HCT116 (cell line): ENCODE data around the gene OR1F1. TPM values are rescaled to one million over a fixed set of nuclear protein-coding genes. Genes with fewer than 3 reads are reported as not detected.
A peak's percentile ranks its signal among the peaks of the same experiment; 100 is the strongest.

ENCODE experiments used
- ATAC-seq: fragments of 200-7000 bp; cut with Tn5 transposase; 2 replicates; pipeline ENCODE4 v1.9.1; 2020; ENCODE audit warnings: mild to moderate bottlenecking, moderate library complexity
- BruUV-seq: library from RNA; stranded (reverse); fragments of 400-500 nt; replicated peaks from 2 replicates; lab custom pipeline; 2021; lab: Mats Ljungman, UMichigan
- CTCF ChIA-PET: fragments of 300-600 bp; sonication (Branson Sonifier 250); formaldehyde crosslinking; loops from one replicate; lab custom pipeline; 2021; ENCODE audit warnings: antibody characterized with exemption; lab: Charles Lee
- POLR2A ChIA-PET: fragments of 300-600, 350-600 bp; sonication (Branson Sonifier 250); formaldehyde crosslinking; loops from one replicate; lab custom pipeline; 2021; ENCODE audit warnings: antibody characterized with exemption; lab: Charles Lee
- RAD21 ChIA-PET, 2 experiments: fragments of 300-600 bp; sonication (Branson Sonifier 250); formaldehyde crosslinking; loops; one replicate each; lab custom pipeline; 2023; ENCODE audit warnings: low total read pairs in 2 of 2; ENCODE audit not compliant: uncharacterized antibody in 2 of 2, unreplicated experiment in 2 of 2, low non-redundant PET in 1 of 2; lab: Charles Lee
- DNase-seq: peaks from one replicate; pipeline ENCODE4 v3.0.0-alpha.2; 2010; ENCODE audit warnings: low read depth, low spot score
- H2AFZ ChIP-seq: fragments of 200-600 bp; shearing (Covaris generic), sonication (generic); 2 replicates; pipeline ENCODE4 v1.6.1; 2017; ENCODE audit warnings: low read depth, mixed run types, mixed read lengths, antibody characterized with exemption, low read length; ENCODE audit not compliant: poor library complexity, severe bottlenecking
- H3K27ac ChIP-seq: 2 replicates; pipeline ENCODE4 v1.5.1; 2012; ENCODE audit warnings: low read depth, low read length
- H3K27me3 ChIP-seq: fragments of 200-600 bp; sonication (generic); 2 replicates; pipeline ENCODE4 v1.6.1; 2016; ENCODE audit warnings: mixed run types, low read length, mixed read lengths; ENCODE audit not compliant: insufficient read depth
- H3K36me3 ChIP-seq, 2 experiments: fragments of 200-500 bp in 1 of 2; fragments of 200-600 bp in 1 of 2; sonication (Bioruptor generic) in 1 of 2; sonication (generic) in 1 of 2; 2 replicates each; pipeline versions ENCODE4 v1.5.1 to v1.6.1; 2014 to 2016; ENCODE audit warnings: low read length in 2 of 2, inconsistent platforms in 1 of 2, mixed read lengths in 1 of 2, mixed run types in 1 of 2; ENCODE audit not compliant: insufficient read depth in 2 of 2, control insufficient read depth in 1 of 2
- H3K4me1 ChIP-seq, 2 experiments: fragments of 200-600 bp in 1 of 2; sonication (generic) in 1 of 2; 2 replicates each; pipeline versions ENCODE4 v1.5.1 to v1.6.1; 2012 to 2017; ENCODE audit warnings: low read length in 2 of 2, inconsistent platforms in 1 of 2, mild to moderate bottlenecking in 1 of 2, mixed read lengths in 1 of 2, mixed run types in 1 of 2, moderate library complexity in 1 of 2; ENCODE audit not compliant: insufficient read depth in 2 of 2, control insufficient read depth in 1 of 2
- H3K4me2 ChIP-seq: fragments of 200-600 bp; sonication (generic); 2 replicates; pipeline ENCODE4 v1.6.1; 2017; ENCODE audit warnings: mixed run types, low read length, mixed read lengths
- H3K4me3 ChIP-seq, 2 experiments: fragments of 200-600 bp in 1 of 2; sonication (generic) in 1 of 2; replicated peaks in 1 of 2; 2 replicates each; pipeline ENCODE4 v1.5.1; 2011 to 2016; ENCODE audit warnings: low read length in 2 of 2, control low read depth in 1 of 2, low read depth in 1 of 2, mild to moderate bottlenecking in 1 of 2, mixed read lengths in 1 of 2, mixed run types in 1 of 2
- H3K79me2 ChIP-seq: fragments of 200-600 bp; sonication (generic); 2 replicates; pipeline ENCODE4 v1.6.1; 2017; ENCODE audit warnings: mild to moderate bottlenecking, mixed run types, low read length, moderate library complexity, mixed read lengths; ENCODE audit not compliant: insufficient read depth
- H3K9ac ChIP-seq: fragments of 200-600 bp; sonication (generic); 2 replicates; pipeline ENCODE4 v1.6.1; 2016; ENCODE audit warnings: low read length, mixed read lengths
- H3K9me2 ChIP-seq: fragments of 200-600 bp; sonication (generic), shearing (Covaris generic); 2 replicates; pipeline ENCODE4 v1.6.1; 2017; ENCODE audit warnings: mixed run types, mild to moderate bottlenecking, moderate library complexity; ENCODE audit not compliant: insufficient read depth
- H3K9me3 ChIP-seq, 2 experiments: fragments of 200-500 bp in 1 of 2; fragments of 200-600 bp in 1 of 2; sonication (Bioruptor generic) in 1 of 2; sonication (generic) in 1 of 2; 2 replicates each; pipeline ENCODE4 v1.6.1; 2014 to 2017; ENCODE audit warnings: low read length in 2 of 2, mixed read lengths in 2 of 2, inconsistent platforms in 1 of 2, low read depth in 1 of 2, mild to moderate bottlenecking in 1 of 2, mixed run types in 1 of 2, moderate library complexity in 1 of 2; ENCODE audit not compliant: control insufficient read depth in 1 of 2, insufficient read depth in 1 of 2
- H4K20me1 ChIP-seq: fragments of 200-600 bp; sonication (generic), shearing (Covaris generic); 2 replicates; pipeline ENCODE4 v1.6.1; 2017; ENCODE audit warnings: mixed run types, mild to moderate bottlenecking, moderate library complexity; ENCODE audit not compliant: insufficient read depth
- ATF3 ChIP-seq: IDR thresholded peaks from 2 replicates; pipeline ENCODE4 v1.6.1; 2012
- CBX3 ChIP-seq: IDR thresholded peaks from 2 replicates; pipeline ENCODE4 v1.6.1; 2012; ENCODE audit warnings: low read depth
- CTCF ChIP-seq, 3 experiments: fragments of 200-600 bp in 1 of 3; sonication (generic) in 1 of 3; IDR thresholded peaks in 2 of 3; conservative IDR thresholded peaks in 1 of 3; 2 replicates each; pipeline ENCODE4 v1.5.1; 2012 to 2017; ENCODE audit warnings: low read depth in 2 of 3, low read length in 2 of 3, antibody characterized with exemption in 1 of 3, borderline replicate concordance in 1 of 3, control low read depth in 1 of 3, mild to moderate bottlenecking in 1 of 3, mixed read lengths in 1 of 3, mixed run types in 1 of 3, moderate library complexity in 1 of 3; ENCODE audit not compliant: insufficient read depth in 1 of 3
- EGR1 ChIP-seq: IDR thresholded peaks from 2 replicates; pipeline ENCODE4 v1.6.1; 2012; ENCODE audit warnings: low read depth
- ELF1 ChIP-seq: IDR thresholded peaks from 2 replicates; pipeline ENCODE4 v1.6.1; 2012; ENCODE audit warnings: low read depth, borderline replicate concordance
- EZH2 ChIP-seq: fragments of 200-600 bp; sonication (generic); IDR thresholded peaks from 2 replicates; pipeline ENCODE4 v1.6.1; 2017; ENCODE audit warnings: antibody characterized with exemption, mixed run types
- FOSL1 ChIP-seq: IDR thresholded peaks from 2 replicates; pipeline ENCODE4 v1.6.1; 2012; ENCODE audit warnings: low read depth
- JUND ChIP-seq: IDR thresholded peaks from 2 replicates; pipeline ENCODE4 v1.6.1; 2012
- MAX ChIP-seq: IDR thresholded peaks from 2 replicates; pipeline ENCODE4 v1.6.1; 2012
- RAD21 ChIP-seq: IDR thresholded peaks from 2 replicates; pipeline ENCODE4 v1.6.1; 2012; ENCODE audit warnings: low read depth, mild to moderate bottlenecking
- SIN3A ChIP-seq: IDR thresholded peaks from 2 replicates; pipeline ENCODE4 v1.6.1; 2012; ENCODE audit warnings: low read depth
- SP1 ChIP-seq: IDR thresholded peaks from 2 replicates; pipeline ENCODE4 v1.6.1; 2012; ENCODE audit warnings: low read depth
- SRF ChIP-seq: IDR thresholded peaks from 2 replicates; pipeline ENCODE4 v1.6.1; 2012; ENCODE audit warnings: low read depth
- TCF7L2 ChIP-seq: IDR thresholded peaks from 2 replicates; pipeline ENCODE4 v1.7.0; 2011; ENCODE audit warnings: borderline replicate concordance, inconsistent platforms; ENCODE audit not compliant: insufficient read depth, insufficient read length; ENCODE audit errors: extremely low read depth
- YY1 ChIP-seq: IDR thresholded peaks from 2 replicates; pipeline ENCODE4 v1.6.1; 2011; ENCODE audit warnings: low read length, low read depth, moderate library complexity, mild to moderate bottlenecking; ENCODE audit not compliant: insufficient replicate concordance; ENCODE audit errors: extremely low read depth
- ZFX ChIP-seq: fragments of 450-650 bp; IDR thresholded peaks from 2 replicates; pipeline ENCODE4 v1.6.1; 2017
- ZNF274 ChIP-seq: fragments of 200-500 bp; sonication (Bioruptor generic); IDR thresholded peaks from 2 replicates; pipeline ENCODE4 v1.6.1; 2014; ENCODE audit warnings: mild to moderate bottlenecking, low read depth, low read length, inconsistent platforms
- intact Hi-C: fragments of 100-400 bp; cut with micrococcal nuclease; formaldehyde crosslinking; loops from 2 replicates; pipeline ENCODE4 v1.10.0; 2022
- total RNA-seq: library from RNA; stranded (reverse); gene quantifications from one replicate; pipeline ENCODE4 v1.2.1, GENCODE V29; 2021; ENCODE audit not compliant: unreplicated experiment

OR1F1 gene
- total RNA-seq, 1 experiment from 2014 or later: not detected

GRCh38 chr16:3152027-3152276 lies 36.1 kb upstream of the OR1F1 start:
- CTCF ChIA-PET: interaction anchor here (1.0 to 4.0 kb wide), 3 partner anchors 14 to 22 kb away, joined by 3 to 41 read pairs (median 5); no protein-coding TSS in a partner anchor
- POLR2A ChIA-PET: interaction anchor here (0.9 to 3.2 kb wide), 2 partner anchors 16 to 17 kb away, joined by 3 to 34 read pairs; partner anchors contain the start of gene ZNF213
- no peak for ATAC-seq
- Histone ChIP-seq H3K4me2 (peak overlapping the region; percentile 86), H4K20me1 (no peaks in the 10 kb centered on the region), H3K4me1 (peaks cover 11 to 42% of the 10 kb centered on the region in 2 experiments), H2AFZ (peak overlapping the region; percentile 14), H3K9me2 (no peaks in the 10 kb centered on the region), H3K27me3 (no peaks in the 10 kb centered on the region), H3K36me3 (no peaks in the 10 kb centered on the region), H3K4me3 (peak overlapping the region; percentile 45 to 65), H3K9me3 (no peaks in the 10 kb centered on the region), H3K9ac (peak overlapping the region; percentile 25; the same call in 1 of the 2 replicates), H3K79me2 (no peaks in the 10 kb centered on the region), H3K27ac (peak overlapping the region; percentile 95)
- RAD21 ChIA-PET: no interaction called here
- TF ChIP-seq SRF (no peak), RAD21 (no peak), ELF1 (no peak), TCF7L2 (no peak), EZH2 (no peak), CBX3 (no peak), SIN3A (no peak), JUND (no peak), MAX (no peak), ZNF274 (no peak), SP1 (no peak), FOSL1 (no peak), CTCF (IDR thresholded peaks at IDR 0.05 in 2 of 3, conservative IDR thresholded peaks at IDR 0.05 in 1 of 3; ENCODE audit: borderline replicate concordance in 1 of 3, insufficient read depth in 1 of 3, low read depth in 2 of 3, low read length in 2 of 3) (no peak), ZFX (no peak), EGR1 (no peak), ATF3 (no peak), YY1 (no peak)
- no peak for DNase-seq
- intact Hi-C loops: loop anchor here (5.0 kb wide), 1 partner anchor 35 kb away; the partner anchor contains the start of gene OR1F1
- BruUV-seq: no TSS peak
